SHP77 treated with DMSO at 0.1 percent for 48 hours (cell line): ENCODE data around the gene OR5K3.

Source experiments
- DNase-seq: peaks from one replicate; lab custom pipeline; 2025; lab: John Stamatoyannopoulos, UW

Gene OR5K3

GRCh38 chr3:98433764-98434163, 43.3 kb downstream of the OR5K3 start:
- DNase-seq: no peak

GRCh38 chr3:98434412-98434811, 43.9 kb downstream of the OR5K3 start:
- no peak for DNase-seq

GRCh38 chr3:98440283-98440682, 49.8 kb downstream of the OR5K3 start:
- no peak for DNase-seq
